GM18502 (cell line): ENCODE data around the gene CFAP46.

Experiments
- ATAC-seq: cut with Tn5 transposase; IDR thresholded peaks from one replicate; pipeline ENCODE4 v1.9.1; 2021; ENCODE audit warnings: mild to moderate bottlenecking; ENCODE audit not compliant: unreplicated experiment, poor library complexity

Gene CFAP46

GRCh38 chr10:132814469-132814856, 127.9 kb downstream of the CFAP46 start:
- no peak for ATAC-seq

GRCh38 chr10:132813560-132814468, 128.6 kb downstream of the CFAP46 start:
- ATAC-seq: no peak

- no peak for ATAC-seq
Observed at GRCh38 chr10:132813001-132813401, 129.4 kb downstream of the CFAP46 start.

- no peak for ATAC-seq
Observed at GRCh38 chr10:132812520-132812919, 129.8 kb downstream of the CFAP46 start.

GRCh38 chr10:132811891-132812481, 130.4 kb downstream of the CFAP46 start:
- ATAC-seq: no peak

GRCh38 chr10:132810807-132811700, 131.3 kb downstream of the CFAP46 start:
- no peak for ATAC-seq

GRCh38 chr10:132810141-132810806, 132.1 kb downstream of the CFAP46 start:
- ATAC-seq: no peak

- ATAC-seq: no peak
Observed at GRCh38 chr10:132809232-132810140, 132.9 kb downstream of the CFAP46 start.

- ATAC-seq: no peak
Observed at GRCh38 chr10:132808383-132809231, 133.8 kb downstream of the CFAP46 start.

- no peak for ATAC-seq
Observed at GRCh38 chr10:132807621-132808049, 134.7 kb downstream of the CFAP46 start.

- no peak for ATAC-seq
Observed at GRCh38 chr10:132806561-132807003, 135.8 kb downstream of the CFAP46 start.

- no peak for ATAC-seq
Observed at GRCh38 chr10:132806110-132806509, 136.3 kb downstream of the CFAP46 start.

- no peak for ATAC-seq
Observed at GRCh38 chr10:132805599-132805998, 136.8 kb downstream of the CFAP46 start.

- no peak for ATAC-seq
Observed at GRCh38 chr10:132804785-132805426, 137.5 kb downstream of the CFAP46 start.

GRCh38 chr10:132804287-132804686, 138.1 kb downstream of the CFAP46 start:
- no peak for ATAC-seq

- ATAC-seq: no peak
Observed at GRCh38 chr10:132803416-132804210, 138.8 kb downstream of the CFAP46 start.
